RWPE1 (cell line): ENCODE results near the gene GSK3B.

Experiments used
- CTCF ChIA-PET: fragments of 350-600 bp; sonication (Branson Sonifier 250); formaldehyde crosslinking; extraction: SDS; loops from one replicate; lab custom pipeline; 2021; lab: Yijun Ruan, JAX
- POLR2A ChIA-PET: fragments of 400-600 bp; formaldehyde crosslinking; extraction: SDS; loops from one replicate; lab custom pipeline; 2020; ENCODE audit warnings: antibody characterized with exemption; ENCODE audit not compliant: low non-redundant PET; lab: Yijun Ruan, JAX
- DNase-seq: peaks from one replicate; pipeline ENCODE4 v3.0.0; 2012; ENCODE audit warnings: low spot score
- H3K27ac ChIP-seq: fragments of 450-650 bp; 2 replicates; pipeline ENCODE4 v1.5.1; 2017
- TF ChIP-seq, protein P1 (sequence below): fragments of 450-650 bp; conservative IDR thresholded peaks from 2 replicates; pipeline ENCODE4 v1.5.1; 2017; ENCODE audit warnings: low read depth, mild to moderate bottlenecking

Gene GSK3B

DNA sequence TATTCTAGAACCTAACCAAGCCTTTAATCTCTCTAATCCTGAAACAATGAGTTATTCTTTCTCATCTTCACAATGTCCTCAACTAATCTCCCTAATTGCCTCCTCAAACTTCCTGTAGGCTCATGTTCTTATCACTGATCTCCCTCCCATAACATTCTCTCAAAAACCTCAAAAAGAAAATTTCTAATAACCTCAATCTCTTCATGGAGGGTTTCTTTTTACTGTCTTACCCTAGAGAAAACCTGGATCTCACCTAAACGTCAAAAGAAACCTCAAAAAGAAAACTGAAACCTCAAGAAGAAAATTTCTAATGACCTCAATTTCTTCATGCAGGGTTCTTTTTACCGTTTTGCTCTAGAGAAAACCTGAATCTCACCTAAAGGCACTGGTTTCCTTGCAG is 150.2 kb downstream of the GSK3B start:
- TF ChIP-seq, protein P1, sequence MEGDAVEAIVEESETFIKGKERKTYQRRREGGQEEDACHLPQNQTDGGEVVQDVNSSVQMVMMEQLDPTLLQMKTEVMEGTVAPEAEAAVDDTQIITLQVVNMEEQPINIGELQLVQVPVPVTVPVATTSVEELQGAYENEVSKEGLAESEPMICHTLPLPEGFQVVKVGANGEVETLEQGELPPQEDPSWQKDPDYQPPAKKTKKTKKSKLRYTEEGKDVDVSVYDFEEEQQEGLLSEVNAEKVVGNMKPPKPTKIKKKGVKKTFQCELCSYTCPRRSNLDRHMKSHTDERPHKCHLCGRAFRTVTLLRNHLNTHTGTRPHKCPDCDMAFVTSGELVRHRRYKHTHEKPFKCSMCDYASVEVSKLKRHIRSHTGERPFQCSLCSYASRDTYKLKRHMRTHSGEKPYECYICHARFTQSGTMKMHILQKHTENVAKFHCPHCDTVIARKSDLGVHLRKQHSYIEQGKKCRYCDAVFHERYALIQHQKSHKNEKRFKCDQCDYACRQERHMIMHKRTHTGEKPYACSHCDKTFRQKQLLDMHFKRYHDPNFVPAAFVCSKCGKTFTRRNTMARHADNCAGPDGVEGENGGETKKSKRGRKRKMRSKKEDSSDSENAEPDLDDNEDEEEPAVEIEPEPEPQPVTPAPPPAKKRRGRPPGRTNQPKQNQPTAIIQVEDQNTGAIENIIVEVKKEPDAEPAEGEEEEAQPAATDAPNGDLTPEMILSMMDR: no peak
- H3K27ac ChIP-seq: no peak overlapping the region
- ChIA-PET POLR2A (no interaction called here), CTCF (no interaction called here)
- DNase-seq: no peak

DNA sequence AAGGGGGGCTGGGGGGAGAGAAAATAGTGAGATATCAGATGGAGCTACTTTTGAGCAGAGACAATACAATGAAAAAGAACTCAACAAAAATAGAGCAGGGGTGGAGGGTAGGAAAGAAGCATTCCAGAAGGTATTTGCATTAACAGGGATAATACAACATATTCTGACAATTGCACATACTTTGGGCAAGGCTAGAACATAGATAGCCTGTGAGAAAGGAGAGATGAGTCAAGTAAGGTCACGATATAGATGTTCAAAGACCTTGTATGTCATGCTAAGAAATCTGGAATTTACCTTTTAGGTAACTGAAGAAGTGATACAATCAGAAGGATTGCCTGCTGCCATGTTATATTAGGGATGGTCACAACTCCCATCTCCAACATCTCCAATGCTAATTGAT is 155.2 kb downstream of the GSK3B start:
- DNase-seq: no peak
- CTCF ChIA-PET: no interaction called here
- TF ChIP-seq, protein P1: no peak
- no peak overlapping the region for H3K27ac ChIP-seq
- POLR2A ChIA-PET: no interaction called here

DNA sequence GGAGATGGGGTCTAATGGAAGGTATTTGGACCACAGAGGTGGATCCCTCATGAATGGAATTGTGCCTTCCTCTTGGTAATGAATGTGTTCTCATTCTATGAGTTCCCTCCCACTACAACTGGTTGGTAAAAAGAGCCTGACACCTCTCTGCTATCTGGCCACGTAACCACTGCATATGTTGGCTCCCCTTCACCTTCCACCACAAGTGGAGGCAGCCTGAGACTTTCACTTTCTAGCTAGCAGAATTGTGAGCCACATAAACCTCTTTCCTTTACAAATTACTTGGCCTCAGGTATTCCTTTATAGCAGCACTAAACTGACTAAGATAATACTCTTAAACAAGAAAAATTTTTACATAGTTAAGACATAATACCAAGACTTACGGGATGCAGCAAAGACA is 157.0 kb downstream of the GSK3B start:
- CTCF ChIA-PET: no interaction called here
- no peak for DNase-seq
- no peak overlapping the region for H3K27ac ChIP-seq
- TF ChIP-seq, protein P1: no peak
- POLR2A ChIA-PET: no interaction called here

DNA sequence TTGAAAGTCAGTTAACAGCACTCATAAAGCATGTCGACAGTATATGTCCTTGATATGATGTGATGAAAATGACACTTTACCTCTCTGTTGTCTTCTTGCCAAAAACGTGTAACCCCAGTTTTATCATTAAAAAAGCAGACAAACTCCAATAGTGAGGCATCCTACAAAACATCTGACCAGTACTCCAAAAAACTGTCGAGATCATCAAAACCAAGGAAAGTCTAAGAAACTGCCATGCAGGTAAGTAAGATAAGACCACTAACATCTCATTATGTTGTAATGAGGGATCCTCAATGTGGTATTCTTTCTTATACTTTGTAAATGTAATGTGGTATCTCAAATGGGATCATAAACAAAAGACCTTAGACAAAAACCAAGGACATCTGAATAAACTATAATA is 160.0 kb downstream of the GSK3B start:
- no peak overlapping the region for H3K27ac ChIP-seq
- DNase-seq: no peak
- TF ChIP-seq, protein P1: no peak
- ChIA-PET POLR2A (no interaction called here), CTCF (no interaction called here)

DNA sequence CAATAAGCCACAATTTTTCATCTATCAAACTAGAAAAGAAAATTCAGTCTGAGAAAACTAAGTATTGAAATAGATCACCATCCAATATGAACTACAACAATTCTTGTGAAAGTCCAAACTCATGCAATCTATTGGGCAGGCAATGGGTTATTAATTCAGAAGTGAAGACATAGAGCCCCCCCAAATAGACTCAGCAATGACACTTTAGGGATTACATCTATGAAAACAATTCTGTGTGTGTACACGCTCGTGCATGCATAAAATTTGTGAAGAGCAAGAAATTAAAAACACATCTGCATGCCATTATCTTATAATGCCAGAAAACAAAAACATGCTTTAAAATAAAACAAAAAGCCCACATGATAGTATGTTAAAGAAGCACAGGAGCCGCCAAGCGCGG is 161.0 kb downstream of the GSK3B start:
- CTCF ChIA-PET: no interaction called here
- H3K27ac ChIP-seq: no peak overlapping the region
- POLR2A ChIA-PET: no interaction called here
- no peak for DNase-seq
- TF ChIP-seq, protein P1: no peak

DNA sequence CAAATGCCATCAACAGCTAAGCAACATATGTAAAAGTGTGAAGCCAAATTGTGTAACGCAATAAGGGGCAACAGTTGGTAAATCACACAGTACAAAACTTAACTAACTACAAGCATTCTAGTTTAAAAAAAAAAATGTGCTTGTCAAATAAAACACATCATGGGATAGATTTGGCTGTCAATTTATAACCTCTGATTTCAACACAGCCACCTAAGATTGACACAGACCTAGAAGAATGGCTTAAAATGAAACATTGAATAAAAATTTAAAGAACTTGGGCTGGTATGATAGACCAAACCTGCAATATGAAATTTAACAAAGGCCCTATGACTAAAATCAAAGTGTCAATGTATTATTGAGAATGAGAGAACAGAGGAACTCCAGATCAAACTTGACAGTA is 164.0 kb downstream of the GSK3B start:
- CTCF ChIA-PET: no interaction called here
- POLR2A ChIA-PET: no interaction called here
- TF ChIP-seq, protein P1: no peak
- no peak overlapping the region for H3K27ac ChIP-seq
- DNase-seq: no peak

DNA sequence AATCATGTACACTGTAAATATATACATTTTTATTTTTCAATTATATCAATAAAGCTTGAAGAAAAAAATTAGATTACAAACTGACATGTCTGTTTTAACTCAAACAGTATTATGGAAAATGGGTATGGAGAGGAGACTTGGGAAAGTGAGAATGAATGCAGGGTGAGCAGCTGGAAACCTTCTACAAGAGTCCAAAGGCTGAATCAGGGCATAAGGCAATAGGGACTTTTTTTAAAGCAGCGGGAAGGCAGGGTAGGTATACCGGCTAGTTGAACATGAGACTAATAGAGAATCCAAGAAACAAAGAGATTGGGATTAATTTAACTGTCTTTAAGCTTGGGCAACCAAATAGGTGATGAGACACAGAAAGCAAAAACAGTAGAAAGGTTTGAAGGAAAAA is 167.1 kb downstream of the GSK3B start:
- TF ChIP-seq, protein P1: no peak
- H3K27ac ChIP-seq: no peak overlapping the region
- POLR2A ChIA-PET: no interaction called here
- DNase-seq: no peak
- CTCF ChIA-PET: interaction anchor here (0.5 kb wide), 1 partner anchor 51 kb away, joined by 4 read pairs; no protein-coding TSS in a partner anchor
